ENCODE data around the gene PIK3C2G. TPM values are rescaled to one million over a fixed set of nuclear protein-coding genes. Genes with fewer than 3 reads are reported as not detected.

Gene PIK3C2G
- total RNA-seq, 1 donor from 2014 or later: not detected

Other genes with a start within 250 kb of the PIK3C2G start
- gene RERGL, start 171.3 kb upstream of the PIK3C2G start, total RNA-seq: not detected in 2 replicates

All from T-helper 1 cell treated with Interleukin-12 subunit alpha and Interleukin-12 subunit beta and Interleukin-4 antibody, amounts not matched to agents 30 ng/mL and 1 ng/mL, for 36 hours (primary cell).